GM21786 (cell line): ENCODE results near the gene KRTAP20-1.

Experiments
- ATAC-seq: cut with Tn5 transposase; IDR thresholded peaks from one replicate; pipeline ENCODE4 v1.9.1; 2021; ENCODE audit not compliant: unreplicated experiment

KRTAP20-1 gene, protein sequence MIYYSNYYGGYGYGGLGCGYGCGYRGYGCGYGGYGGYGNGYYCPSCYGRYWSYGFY

DNA sequence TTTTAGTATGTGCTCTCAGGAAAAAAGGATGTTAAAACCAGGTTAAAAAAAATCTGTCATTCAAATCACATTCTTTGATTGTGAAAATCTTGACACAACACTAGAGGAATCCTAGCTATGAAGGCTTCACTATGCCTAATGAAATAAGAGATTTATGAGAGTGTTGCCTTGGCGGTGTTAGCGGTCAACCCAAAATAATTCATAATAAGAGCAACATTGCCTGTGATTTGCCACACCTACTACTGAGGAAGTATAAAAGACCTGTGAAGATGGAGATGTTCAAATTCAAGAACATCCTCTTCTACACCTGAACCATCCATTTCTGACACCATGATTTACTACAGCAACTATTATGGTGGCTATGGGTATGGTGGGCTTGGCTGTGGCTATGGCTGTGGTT is at the start of gene KRTAP20-1:
KRTAP20-1 (plus strand) TSS at position 301 of the 400 bp plus-strand sequence; CDS start at position 331, 30 bp downstream.
- ATAC-seq = no peak

DNA sequence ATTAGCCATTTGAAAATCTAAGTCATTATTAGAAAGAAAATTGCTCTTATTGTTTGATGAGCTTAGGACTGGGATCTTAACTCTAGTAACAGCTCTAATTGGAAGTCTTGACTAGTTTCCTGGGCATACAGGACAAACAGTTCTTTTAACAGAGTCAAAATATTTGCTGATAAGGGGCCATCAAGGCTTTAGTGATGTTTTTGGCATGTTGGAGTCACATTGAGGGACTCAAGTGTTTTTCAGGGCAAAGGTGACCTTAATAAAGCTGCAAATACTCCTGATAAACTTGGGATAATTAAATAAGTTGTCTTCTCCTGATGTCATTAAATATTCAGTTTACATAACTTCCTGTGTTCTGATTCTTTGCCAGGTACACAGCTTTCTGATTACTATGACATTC is 48.6 kb upstream of the KRTAP20-1 start:
- ATAC-seq = no peak

DNA sequence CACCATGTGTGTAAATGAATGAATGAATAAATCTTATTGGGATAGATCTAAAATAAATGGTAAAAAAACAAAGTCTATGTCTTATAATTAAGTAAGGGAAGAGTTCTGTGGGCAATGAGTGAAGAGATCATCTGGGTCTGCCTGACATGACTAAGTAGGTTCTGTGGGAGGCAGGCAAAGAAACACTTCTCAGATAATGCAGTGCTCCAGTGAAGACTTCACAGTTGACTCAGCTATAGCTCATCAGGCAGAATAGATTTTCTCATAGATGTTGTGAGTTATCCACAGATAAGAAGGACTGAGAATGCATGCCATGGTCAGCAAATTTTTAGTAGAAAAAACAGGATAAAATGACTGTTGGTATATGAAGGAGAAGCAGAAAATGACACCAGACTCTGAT is 38.5 kb upstream of the KRTAP20-1 start:
- no peak for ATAC-seq

DNA sequence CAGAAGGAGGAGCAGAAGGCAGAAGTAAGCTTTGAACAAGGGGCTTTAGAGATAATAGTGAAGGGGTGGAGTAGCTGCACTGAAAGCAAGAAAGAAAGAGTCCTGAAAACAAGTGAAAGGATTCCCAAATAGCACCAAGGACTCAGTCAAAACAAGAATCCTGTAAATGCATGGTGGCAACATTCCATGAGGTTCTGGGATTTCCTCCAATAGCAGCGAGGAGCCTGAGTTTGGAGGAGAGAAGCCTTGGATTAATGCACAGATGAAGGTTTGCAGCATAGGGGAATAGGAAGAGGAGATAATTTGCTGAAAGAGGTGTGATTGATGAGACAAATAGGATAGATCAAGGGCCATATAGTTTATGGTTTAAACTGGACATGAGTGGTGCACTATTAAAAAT is 36.9 kb upstream of the KRTAP20-1 start:
- no peak for ATAC-seq

DNA sequence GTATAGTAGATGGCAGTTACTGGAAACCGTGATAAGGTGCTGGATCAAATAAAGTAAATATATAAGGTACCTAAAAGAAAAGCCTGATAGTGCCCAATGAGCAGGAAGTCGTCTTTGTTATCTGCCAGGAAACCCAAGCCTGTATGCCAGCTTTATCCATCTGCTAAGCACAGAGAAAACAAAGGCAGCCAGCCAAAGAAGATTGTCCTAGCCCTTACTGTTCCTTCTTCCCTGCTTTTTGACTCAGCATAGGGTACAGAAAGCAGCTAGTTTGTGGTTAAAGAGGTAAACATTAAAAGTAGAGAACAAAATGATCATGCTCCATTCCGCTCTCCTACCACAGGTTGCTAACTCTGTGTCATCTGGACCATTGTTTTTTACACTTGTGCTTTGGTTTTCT is 36.1 kb upstream of the KRTAP20-1 start:
- ATAC-seq = no peak

DNA sequence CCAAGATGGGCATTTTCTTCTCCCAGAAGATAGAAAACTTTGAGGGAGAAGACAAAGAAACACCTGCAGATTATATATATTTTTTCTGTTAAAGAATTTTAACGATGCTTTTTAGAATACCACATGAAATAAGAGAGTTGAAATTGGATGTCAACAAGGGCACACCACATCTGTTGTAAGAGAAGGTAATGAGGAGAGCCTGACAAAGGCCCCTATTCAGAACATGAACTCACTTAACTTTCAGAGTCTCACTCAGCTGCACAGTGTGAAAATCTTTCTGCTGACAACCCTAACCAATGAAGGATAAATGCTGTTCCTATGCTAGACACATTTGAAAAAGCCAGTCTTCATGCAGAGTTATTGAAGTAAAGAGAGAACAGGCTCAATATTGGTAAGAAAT is 33.4 kb upstream of the KRTAP20-1 start:
- no peak for ATAC-seq

DNA sequence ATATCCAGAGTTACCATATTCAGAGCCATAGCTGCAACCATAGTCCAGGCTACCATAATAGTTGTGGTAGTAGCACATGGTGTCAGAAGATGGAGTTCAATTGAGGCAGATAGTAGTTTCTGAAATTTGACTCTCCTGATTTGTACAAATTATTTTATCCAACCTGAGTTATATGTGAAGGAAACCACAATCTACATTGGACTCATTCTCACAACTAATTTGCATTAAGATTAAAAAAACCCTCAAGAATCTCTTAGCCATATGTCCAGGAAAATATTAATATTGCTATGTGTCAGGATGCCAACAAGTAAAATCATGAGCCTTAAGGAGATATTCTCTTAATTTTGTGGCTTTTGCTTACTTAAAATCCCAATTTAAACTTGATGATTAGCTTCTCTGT is 25.9 kb upstream of the KRTAP20-1 start, which contains the start of gene KRTAP22-2:
KRTAP22-2 (minus strand) TSS at position 101 of the 400 bp plus-strand sequence.
- ATAC-seq = no peak

DNA sequence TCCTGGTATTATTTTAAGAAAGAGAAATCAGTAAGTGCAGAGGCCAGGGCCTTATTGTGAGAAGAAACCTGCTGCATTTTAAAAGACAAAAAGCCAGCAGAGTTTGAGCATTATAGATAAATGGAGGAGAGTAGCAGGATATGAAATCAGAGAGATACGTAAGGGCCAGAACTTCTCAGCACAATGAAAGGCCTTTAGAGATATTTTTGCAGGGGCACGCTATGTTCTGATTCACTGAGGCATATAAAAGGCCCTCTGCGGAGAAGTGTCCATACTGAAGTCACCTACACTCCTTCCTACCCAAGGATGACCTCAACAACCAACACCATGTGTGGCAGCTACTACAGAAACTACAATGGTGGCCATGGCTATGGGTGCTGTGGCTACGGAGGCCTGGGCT is 24.1 kb upstream of the KRTAP20-1 start, which contains the start of gene KRTAP6-3:
KRTAP6-3 (plus strand) TSS at position 301 of the 400 bp plus-strand sequence; CDS start at position 307, 6 bp downstream.
- ATAC-seq = no peak

DNA sequence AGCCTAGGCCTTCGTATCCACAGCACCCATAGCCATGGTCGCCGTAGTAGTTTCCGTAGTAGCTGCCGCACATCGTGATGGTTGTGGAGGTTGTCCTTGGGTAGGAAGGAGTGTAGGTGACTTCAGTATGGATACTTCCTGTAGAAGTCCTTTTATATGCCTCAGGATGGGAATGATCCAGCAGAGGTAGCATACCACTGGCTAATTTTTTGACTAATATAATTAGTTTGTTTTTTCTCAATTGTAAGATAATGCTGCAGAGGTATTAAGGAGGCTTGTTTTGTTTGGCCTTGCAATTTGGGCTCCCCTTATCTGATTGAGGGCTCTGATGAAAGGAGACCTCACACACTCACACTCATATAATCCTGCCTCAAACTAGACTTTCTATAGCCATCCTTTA is 17.4 kb upstream of the KRTAP20-1 start, which contains the start of gene KRTAP6-2:
KRTAP6-2 (minus strand) TSS at position 101 of the 400 bp plus-strand sequence; CDS start at position 73, 28 bp downstream.
- ATAC-seq = no peak

DNA sequence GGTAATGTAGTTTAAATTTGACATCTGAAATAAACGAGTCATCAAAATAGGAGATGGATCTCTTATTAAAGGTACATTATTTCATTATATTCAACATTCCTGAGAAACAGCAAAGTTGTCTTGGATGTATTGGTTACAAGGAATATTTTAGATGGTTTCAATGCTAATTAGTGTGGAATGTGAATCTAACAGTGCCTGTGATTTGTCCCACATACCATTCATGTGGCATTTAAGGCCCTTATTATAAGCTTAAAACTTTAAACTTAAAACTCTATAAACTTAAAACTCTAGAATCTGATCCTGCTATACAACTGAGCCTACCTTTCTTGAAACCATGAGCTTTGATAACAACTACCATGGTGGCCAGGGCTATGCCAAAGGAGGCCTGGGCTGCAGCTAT is 15.4 kb upstream of the KRTAP20-1 start, which contains the start of gene KRTAP22-1:
KRTAP22-1 (plus strand) TSS at position 301 of the 400 bp plus-strand sequence.
- ATAC-seq = no peak

DNA sequence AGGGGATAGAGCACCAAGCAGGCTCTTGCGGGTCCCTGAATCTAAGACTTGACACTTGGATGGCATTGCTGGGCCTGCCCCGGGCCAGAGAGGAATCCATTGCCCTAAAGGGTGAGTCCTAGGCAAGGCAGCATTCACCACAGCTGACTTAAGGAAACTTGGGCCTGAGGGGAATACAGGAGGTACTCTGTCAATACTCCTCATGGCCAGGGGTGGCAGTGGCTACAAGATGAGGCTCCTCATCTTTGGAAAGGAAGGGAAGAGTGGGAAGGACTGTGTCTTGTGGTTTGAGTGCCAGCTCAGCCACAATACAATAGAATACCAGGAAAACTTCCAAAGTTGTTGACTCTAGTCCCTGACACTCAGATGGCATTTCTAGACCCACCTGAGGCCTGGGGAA is 10.3 kb upstream of the KRTAP20-1 start:
- no peak for ATAC-seq

DNA sequence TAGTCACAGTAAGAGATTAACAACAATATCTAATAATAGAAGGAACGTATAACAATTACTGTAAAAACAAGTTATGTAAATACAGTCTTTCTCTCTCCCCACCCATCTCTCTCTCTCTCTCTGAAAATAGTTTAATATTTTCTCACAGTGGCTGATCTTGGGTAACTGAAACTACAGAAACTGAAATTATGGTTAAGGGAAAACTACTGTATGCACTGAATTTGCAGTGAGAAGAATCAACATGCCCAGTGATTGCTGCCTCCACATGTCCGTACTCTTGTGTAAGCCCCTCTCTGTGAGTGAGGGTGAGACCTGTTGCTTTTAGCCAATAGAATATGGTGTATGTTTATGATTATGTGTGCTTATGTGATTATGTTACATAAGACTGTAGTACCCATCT is 4.1 kb upstream of the KRTAP20-1 start:
- no peak for ATAC-seq

DNA sequence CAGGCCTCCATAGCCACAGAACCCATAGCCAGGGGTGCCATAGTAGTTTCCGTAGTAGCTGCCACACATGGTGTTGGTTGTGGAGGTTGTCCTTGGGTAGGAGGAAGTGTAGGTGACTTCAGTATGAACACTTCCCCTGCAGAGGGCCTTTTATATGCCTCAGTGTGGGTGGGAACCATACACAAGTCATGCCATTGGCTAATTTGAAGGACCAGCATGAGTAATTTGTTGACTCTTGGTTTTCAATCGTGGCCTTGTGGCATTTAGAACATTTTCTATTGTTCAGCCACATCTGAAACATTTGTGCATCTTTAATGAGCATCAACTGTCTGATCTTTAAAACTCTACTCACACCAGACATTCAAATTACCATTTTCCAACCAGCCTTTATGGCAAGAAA is 2.4 kb upstream of the KRTAP20-1 start, which contains the start of gene KRTAP6-1:
KRTAP6-1 (minus strand) TSS at position 95 of the 400 bp plus-strand sequence; CDS start at position 69, 26 bp downstream.
- no peak for ATAC-seq

DNA sequence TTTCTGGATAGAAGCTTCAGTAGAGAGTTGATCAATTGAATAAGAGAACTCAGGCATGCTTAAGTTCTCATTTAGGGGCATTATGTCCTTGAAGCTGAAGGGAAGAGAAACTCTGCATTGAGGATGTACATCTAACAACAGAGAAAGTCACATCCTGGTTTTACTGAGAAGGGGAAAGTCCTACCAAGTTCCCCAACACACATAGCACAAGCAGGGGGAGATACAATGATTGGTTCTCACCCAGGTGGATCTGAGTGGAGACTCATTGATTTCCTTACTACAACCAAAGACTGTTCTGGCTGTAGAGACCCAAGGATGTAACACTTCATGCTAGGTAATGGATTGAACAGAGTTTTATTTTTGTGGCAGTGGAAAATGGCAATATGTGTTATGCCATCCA is 1.0 kb upstream of the KRTAP20-1 start:
- ATAC-seq = no peak

DNA sequence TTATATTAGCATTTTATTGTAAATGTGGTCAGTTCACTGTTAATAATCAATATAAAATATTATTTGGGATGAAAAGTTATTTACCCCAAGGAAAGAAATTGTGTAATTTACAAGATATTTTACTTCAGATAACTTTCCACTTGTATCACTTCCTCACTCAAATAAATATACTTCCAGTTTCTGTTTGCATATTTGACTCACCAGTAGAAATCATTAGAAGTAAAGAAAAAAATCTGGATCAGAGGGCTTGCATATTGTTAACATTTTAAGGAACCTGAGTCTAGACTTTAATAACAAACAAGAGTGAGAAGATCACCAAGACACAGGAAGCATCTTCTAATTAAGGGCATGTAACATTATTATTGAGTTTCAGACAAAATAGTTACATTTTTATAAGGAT is 3.9 kb downstream of the KRTAP20-1 start:
- ATAC-seq = no peak

DNA sequence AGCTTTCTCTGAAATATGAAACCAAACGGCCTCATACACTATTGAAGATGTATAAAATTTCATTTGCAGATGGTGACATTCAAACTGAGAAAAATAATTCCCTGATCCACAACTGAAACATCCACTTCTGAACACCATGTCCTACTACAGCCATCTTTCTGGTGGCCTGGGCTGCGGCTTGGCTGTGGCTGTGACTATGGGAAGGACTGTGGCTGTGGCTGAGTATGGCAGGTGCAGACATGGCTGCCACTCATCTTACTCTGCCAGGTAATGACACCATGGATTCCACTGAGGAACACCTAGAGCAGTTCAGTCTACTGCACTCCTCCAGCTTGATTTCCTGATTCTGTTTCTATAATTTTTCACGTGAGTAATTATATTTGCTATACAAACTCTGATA is 4.3 kb downstream of the KRTAP20-1 start, which contains the start of gene KRTAP20-4:
KRTAP20-4 (plus strand) TSS at position 106 of the 400 bp plus-strand sequence.
- ATAC-seq = no peak

DNA sequence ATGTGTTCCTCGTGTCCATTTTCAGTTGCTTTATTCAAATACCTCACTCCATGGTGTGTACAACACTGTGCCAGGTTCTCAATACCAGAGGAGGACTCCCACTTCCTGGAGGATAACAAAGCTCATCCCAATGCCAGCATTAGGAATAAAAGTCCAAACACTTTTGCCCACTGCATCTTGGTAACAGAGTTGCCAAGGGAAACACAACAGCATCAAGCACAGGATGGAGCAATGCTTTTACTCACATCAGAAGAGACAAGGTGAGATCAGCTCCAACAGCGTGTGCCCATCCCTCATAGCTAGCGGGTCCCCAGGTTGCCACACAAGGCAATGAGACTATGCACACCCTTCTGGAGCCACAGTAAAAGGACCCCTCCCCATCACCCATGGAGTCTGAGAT is 7.1 kb downstream of the KRTAP20-1 start:
- ATAC-seq = no peak

DNA sequence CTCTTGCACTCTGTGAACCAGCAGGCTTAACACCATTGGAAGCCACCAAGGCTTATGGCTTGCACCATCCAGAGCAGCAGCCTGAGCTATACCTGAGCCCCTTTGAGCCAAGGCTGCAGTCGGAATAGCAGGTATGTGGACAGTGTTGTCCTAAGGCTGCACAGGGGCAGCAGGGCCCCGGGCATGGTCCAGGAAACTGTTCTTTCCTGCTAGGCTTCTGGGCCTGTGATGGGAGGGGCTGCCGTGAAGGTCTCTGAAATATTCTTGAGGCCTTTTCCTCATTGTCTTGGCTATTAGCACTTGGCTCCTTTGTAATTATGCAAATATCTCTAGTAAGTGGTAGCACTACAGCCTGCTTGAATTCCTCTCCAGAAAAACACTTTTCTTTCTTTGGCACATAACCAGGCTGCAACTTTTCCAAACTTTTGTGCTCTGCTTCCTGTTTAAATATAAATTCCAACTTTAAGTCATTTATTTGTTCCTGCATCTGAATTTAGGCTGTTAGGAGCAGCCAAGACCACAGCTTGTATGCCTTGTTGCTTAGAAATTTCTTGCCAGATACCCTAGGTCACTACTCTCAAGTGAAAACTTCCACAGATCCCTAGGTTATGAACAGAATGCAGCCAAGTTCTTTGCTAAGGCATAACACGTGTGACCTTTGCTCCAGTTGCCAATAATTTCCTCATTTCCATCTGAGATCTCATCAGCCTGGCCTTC is 9.4 kb downstream of the KRTAP20-1 start:
- ATAC-seq = no peak

DNA sequence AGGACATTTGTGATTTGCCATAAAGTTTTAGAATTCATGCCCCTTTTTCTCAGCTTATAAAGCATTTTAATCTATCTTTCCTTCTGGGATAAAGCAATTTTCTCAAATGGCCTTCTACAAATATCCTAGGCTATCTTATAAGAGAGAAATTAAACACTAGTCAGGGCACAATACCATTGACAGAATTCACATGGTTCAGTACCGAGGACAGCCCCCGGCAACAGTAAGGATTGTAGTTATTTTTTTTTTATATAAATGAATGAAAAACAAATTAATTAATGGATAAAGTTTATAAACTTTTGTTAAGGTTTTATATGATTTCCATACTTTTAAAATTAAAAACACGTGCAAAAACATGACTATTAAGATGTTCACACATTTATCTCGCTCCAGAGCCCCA is 11.9 kb downstream of the KRTAP20-1 start:
- ATAC-seq = no peak

DNA sequence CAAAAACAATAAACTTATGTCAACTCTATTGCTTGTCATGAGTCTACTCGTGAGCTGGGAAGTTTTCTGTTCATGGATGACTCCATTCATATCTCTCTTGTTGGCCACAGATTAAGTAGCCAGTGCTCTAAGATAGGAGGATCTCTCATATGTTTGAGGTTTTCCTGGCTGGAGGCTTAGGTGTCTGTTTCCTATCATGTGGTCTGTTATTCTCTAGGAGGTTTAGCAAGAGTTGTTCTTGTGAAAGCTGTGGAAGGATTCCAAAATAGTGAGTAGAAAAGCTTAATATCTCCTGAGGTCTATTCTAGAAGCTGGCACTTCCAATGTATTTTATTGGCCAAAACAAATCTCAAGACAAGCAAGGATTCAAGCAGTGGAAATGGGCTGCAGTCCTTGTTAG is 13.0 kb downstream of the KRTAP20-1 start:
- ATAC-seq = no peak

DNA sequence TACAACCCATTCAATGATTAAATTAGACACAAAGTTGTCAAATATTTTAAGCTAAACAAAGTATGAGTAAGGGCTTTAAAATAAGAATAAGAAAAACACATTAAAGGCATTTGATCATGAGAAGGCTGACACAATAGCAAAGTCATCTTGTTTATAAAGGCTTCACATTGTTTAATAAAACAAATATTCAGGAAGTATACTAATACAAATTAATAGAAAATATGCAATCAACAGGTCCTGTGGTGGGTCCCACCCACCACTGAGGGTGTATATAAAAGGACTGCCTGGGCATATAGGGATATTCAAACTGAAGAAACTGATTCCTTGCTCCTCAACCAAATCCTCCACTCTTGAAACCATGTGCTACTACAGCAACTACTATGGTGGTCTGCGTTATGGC is 18.7 kb downstream of the KRTAP20-1 start, which contains the start of gene KRTAP20-2:
KRTAP20-2 (plus strand) TSS at position 301 of the 400 bp plus-strand sequence; CDS start at position 359, 58 bp downstream.
- no peak for ATAC-seq

DNA sequence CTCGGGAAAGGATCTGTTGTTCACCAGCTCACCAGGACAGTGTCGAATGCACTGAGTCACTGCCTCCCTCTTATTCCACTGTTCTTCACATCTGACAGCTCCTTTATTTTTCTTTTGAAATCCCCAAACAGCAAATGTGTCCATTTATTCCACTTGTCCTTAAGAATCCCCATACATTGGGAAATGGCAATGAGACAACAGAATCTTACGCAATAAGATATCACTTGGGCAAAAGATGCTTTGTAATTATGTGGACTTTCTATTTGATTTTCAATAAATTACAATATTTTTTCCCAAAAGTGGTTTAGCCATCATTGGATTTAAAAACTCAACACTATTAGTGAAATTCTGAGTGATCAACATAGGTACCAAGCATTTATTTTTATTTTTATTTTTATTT is 22.5 kb downstream of the KRTAP20-1 start:
- ATAC-seq = no peak
